NCI-H1694 treated with DMSO at 0.1 percent for 48 hours (cell line): ENCODE data around the gene TSSK3.
"Not testable (repeated sequence)": the region's sequence is repeated elsewhere in the genome, so short reads cannot be mapped to it uniquely, and the experiment has no call there.

Experiments
- DNase-seq: peaks from one replicate; lab custom pipeline; 2025; lab: John Stamatoyannopoulos, UW

TSSK3 gene

DNA sequence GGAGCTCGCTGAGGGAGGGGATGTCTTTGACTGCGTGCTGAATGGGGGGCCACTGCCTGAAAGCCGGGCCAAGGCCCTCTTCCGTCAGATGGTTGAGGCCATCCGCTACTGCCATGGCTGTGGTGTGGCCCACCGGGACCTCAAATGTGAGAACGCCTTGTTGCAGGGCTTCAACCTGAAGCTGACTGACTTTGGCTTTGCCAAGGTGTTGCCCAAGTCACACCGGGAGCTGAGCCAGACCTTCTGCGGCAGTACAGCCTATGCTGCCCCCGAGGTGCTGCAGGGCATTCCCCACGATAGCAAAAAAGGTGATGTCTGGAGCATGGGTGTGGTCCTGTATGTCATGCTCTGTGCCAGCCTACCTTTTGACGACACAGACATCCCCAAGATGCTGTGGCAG, 1.4 kb downstream of the TSSK3 start:
- DNase-seq, result no peak

DNA sequence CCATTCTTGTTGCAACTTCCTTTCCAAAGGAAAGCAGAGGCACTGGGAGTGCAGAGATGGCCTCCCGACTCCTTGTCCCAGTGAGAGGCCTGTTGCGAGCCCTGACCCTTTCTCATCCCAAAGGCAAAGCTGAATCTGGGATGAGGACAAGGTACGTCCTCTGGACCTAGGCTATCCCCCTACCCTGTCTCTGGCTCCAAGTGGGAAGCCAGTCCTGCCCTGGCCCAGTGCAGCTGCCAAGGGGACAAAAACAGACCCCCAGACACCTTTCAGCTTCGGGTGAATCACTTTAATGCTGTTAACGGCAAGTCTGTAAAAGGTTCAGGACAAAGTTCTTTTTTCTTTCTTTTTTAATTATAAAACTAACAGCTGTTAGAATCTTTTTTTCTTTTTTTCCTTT, 2.5 kb downstream of the TSSK3 start:
- DNase-seq, result no peak

DNA sequence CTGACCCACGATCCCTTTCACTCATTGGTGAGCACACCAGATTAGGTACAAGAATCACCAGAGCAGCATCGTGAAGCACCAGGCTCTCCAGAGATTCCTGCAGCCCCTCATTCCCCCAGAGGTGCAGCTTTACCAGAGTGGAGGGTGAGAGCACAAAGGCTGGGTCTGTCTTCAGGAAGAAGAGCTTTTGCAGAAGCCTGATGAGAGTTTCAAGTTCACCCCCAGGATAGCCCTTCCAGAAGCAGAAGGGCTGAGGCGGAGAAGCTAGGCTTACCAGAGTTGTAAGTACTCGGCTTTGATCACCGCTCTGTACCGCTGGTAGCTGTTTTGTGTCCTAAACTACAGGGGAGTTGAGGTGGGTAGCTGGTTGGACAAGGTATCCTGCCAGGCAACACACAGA, 3.1 kb downstream of the TSSK3 start:
- DNase-seq, result no peak

DNA sequence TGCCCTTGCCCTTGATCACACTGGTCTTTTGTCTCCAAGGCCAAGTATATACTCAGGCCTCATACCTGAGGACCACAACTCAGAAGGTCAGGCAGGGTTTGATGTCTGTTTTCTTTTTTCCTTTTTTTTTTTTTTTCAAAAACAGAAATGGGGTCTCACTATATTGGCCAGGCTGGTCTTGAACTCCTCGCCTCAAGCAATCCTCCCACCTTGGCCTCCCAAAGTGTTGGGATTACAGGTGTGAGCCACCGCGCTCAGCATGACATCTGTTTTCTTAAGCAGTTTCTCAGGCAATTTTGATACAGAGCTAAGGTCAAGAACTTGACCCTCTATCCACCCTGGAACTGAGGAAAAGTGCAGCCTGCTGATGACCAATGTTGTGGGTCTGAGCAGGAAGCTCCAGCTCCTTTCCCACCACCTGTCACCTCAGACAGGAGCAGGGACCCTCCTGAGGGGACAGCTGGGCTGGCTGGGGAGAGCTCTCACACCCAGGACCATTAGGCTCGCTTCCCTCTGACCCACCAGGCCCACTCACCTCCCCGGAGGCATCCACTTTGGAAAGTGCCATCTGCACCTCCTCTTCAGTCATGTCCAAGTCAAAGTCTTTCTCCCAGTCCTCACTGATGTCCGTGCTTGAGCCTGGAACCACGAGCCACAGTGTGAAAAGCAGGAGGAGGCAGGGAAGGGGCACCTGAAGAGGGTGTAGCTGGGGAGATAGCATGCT, 5.7 kb downstream of the TSSK3 start:
- no peak for DNase-seq

DNA sequence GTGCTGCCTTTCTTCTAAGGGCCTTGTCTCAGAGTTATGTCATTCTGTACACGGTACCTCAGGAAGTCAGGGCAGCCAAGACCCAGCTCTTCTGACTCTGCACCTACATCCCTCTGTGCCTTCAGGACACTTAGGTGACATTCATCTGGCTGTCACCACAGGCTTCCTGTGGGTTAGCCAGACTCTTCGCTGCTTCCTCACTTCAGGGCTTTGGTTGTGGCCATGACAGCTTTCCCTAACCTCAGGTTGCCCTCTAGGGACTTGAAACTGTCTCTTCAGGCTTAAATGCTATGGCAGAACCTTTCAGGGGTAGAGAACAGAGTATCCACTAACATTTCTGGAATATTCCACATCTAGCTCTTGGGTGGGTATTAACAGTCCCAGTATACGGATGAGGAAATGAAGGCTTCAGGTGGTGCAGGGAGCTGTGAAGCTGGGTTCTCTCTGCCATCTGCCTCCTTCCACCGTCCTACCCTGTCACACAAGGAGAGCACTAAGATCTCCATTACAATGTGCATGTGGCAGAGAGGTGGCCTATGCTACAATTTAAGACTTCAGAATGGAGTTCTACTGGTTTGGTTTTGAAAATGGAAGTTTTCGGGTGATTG, 9.9 kb downstream of the TSSK3 start:
- no peak for DNase-seq

DNA sequence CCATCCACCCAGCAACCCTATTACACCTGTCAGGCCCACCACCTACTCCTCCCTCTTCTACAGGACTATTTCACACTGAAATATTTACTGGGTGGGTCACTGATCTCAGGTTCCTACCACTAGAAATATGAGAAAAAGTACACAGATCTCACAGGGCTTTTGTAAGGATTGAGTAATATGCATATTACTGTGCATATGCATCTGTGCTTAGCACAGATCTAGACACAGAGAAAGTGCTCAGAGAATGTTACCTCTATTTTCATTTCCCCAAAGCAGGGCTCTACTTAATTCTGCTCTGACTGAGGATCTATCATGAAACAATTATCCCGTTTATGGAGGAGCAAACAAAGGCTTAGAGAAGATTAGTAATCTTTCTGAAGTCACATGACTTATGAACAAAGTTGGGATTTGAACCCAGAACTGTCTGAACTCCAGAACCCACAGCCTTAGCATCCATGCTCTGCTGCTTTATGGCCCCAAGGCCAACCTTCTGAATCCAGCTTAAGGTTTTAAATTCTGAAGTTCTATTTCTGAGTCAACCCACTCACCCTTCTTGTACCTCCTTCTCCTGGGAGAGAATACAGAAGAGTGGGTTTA, 11.8 kb downstream of the TSSK3 start:
- no peak for DNase-seq

DNA sequence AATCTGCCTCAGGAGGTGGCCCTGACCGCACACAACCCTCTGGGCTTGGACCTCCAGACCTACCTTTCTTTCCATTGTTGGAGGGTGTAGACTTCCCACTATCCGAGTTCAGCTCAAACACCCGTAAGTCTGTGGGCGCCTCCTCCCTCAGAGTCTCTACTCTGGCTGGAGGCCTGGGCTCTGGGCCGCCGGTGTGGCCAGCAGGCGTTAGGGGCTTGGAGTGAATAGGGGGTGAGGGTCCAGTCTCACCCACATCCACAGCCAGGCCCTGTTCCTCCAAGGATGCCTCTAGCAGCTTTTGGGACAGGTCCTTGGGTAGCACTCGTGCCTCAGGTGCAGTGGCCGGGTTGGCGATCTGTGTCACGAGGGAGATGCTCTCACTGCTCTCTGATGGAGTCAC, 13.9 kb downstream of the TSSK3 start:
- DNase-seq, result no peak

DNA sequence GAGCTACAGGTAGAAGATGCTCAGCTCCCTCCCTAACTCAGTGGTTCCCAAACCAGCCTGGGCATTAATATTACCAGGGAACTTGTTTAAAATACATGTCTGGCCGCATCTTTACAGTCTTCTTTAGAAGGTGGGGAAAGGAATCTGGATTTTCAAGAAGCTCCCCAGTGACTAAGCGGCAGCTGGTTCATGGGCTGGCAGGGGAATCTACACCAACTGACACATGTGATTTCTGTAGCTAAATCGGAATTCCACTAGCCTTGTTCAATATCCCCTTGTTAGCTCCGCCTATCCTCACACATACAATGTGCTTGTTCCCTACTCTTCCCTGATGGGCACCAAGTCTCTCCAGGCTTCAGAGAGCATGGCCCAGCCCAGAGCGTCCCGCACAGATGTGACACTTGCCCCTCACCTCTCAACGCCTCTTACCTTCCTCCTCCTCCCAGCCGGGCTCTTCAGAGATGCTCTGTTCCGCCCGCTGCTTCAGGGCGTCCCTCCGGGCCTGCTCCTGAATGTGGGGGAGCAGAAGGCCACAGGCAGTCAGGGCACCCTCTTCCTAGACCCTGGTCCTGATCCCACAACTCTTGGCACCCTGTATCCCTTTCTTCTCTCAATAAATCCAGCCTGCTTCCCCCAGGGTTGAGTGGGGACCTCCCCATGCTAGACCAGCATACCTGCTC, 15.3 kb downstream of the TSSK3 start:
- no peak for DNase-seq

DNA sequence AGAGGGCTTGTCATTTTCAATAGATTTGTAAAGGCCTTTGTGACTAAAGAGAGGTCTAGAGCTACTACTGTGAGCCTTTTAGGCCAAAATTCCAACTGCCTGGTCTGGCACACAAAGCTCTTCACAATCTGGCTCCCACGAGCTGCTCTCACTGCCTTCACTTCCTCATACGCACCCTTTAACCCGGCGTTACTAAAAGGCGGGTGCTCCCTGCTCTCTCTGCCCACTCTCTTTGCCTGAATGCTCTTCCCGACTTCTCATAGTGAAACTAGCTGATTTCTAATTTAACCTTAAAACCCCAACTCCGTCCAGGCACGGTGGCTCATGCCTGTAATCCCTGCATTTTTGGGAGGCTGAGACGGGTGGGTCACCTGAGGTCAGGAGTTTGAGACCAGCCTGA, 17.7 kb downstream of the TSSK3 start:
- no peak for DNase-seq

DNA sequence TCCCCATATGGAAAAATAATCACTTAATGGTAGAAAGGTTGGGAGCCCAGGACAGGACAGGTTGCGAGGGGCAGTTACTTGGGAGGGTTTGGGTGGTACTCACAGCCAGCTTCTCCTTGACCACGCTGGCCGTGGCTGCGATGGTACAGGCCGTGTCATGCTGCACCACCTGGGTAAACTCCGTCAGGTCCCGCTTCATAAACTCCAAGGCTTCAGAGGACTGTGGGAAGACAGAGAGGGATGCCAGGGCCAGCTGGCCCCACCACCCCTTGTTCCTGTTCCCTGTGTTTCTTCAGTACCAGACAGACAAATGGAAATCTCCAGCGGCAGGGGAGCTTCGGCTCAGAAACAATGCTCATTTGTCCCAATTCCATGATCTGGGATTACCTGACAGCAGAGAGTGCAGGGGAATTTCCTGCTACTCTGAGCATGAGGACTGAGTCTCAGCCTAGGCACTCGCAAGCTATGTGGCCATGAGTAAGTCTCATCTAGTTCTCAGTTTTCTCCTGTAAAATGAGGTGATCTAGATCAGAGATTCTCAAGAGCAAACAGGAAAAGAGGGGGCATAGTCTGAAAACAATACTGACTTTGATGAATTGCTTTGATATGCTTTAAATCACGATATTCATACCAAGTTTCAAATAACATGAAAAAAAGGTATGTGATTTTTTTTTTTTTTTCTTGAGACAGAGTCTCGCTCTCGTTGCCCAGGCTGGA, 24.5 kb downstream of the TSSK3 start:
- DNase-seq, result no peak

DNA sequence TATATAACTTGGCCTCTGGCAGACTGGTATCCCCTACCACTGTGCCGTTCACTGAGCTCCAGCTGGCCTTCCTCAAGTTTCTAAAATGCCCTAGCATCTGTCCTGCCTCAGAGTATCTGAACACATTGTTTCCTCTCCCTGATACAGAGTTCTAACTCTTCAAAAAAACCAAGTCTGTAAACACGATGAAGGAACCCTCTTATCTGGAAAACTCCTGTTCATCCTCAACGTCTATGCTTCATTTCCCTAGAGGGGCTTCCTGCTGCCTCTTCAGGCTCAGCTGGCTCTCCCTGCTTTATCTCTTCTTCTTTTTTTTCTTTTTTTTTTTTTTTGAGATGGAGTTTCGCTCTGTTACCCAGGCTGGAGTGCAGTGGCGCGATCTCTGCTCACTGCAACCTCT, 26.3 kb downstream of the TSSK3 start:
- no peak for DNase-seq

DNA sequence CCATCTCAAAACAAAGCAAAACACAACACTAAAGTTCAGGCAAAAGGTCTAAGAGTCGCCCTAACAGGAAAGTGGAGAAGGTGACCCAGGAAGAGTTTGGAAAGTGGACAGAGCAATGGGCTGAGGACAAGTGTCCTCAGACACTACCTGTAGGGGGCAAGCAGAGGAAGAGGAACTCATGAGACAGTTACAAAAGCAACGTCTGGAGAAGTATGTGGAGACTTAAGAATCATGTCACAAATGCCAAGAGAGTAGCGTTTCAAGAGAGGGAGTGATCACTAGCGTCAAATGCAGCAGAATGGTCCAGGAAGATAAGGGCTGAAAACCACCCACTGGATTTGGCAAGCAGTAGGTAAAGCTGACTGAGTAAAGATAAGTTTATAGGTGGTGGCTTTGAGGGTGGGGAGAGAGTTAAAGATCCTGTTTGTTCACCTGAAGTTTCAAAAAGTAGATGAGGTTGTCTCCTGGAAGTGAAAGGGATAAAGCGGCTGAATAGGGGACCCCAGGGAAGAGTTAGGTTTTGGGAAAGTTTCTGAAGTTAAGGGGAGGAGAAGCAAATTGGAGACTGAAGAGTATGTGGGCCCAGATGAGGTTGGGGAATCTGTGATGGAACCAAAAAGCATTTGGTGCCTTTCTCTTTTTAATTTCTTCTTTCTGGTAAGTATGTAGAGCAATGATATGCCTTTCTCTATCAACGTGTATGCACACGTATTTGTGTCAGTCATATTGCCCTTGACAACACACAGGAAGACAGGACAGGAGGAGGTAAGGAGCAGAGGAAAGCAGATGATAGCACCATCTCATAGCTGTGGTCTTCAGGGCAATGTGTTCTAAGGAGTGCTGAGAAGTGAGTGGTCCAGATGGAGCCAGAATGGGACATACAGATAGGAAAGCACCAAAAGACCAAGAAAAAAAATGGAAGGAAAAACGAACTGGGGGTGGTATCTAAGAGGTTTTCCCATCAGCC, 28.8 kb downstream of the TSSK3 start:
- DNase-seq, result no peak

DNA sequence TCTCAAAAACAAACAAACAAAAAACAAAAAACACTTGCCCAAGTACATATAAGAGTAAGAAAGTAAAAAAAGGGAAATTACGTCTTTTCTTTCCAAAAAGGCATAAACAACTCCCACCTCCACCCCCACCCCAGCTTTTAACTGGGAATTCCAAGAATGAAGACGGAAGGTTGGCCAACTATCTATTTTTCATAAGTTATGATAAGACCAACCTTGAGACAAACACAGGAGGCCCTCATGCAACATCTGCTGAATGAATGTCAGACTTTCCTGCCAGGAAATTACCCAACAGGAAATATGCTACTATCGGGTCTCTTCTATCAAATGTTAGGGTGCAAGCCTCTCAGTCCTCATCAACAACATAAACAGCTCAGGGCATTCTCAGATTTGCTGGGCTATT, 30.0 kb downstream of the TSSK3 start:
- DNase-seq, result no peak

DNA sequence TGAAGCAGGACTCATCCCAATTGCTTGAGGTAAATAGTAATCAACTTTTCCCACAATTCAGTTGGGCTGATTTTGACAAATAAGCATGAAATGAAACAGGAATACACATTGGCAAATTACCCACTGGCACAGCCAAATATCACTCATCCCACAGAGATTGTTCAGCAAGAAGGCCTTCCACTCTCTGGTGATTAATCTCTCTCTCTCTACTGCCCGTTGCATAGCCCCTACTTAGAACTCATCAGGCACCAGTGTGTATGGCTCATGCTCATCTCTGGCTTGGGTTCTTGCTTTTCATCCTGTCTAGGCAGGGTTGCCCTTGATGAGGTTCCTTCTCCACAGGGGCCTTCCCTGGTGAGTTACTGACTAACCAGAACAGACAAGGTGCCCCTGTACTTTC, 30.8 kb downstream of the TSSK3 start:
- no peak for DNase-seq

DNA sequence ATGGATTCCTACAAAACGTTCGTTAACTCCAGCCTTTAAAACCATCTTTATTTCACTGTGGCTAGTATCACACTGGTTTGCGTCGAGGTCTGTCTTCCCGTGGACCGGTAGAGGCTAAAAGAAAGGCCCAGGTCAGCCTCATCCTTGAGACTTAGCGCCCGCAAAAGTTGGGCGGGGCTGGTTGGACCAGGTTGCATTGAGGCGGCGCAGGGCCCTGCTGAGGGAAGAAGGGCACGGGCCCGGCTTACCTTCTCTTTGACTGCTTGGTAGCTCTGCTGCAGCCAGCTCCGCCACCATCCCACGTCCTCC, 31.4 kb downstream of the TSSK3 start:
- DNase-seq, result no peak

DNA sequence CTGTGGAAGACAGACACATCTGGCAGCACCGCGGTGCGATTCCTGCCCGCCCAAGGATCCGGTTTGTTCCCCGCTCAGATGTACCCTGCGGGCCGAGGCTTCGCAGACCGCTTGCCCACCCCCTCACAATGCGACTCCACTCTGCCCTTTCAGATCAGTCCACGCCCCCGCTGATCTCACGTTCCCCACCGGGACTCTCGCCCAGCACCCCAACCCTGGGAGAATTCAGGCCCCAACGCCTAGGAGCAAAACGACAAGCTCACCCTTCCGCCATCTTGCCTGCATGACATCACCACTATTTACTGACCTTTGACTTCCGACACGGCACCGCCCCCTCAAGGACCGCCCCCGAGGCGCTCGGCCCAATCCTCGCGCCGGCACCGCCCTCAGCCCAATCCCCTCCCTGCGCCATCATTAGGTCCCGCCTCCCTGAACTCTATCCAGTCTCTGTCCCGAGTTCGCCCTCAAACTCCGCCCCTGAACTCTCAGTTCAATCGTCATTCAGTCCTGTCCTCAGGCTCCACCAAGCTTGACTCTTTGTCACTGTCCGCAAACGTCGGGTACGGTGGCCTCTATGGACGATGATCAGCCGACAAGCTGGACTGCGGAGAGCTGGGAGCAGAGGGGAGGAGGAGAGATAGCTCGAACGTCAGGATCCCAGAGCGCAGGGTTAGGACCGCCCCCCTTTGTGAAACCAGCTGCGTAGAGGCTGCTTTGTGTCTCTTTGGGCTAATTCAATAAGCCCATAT, 32.0 kb downstream of the TSSK3 start, which contains the start of gene BSDC1:
TSS of gene BSDC1 (minus strand) at position 301 of the 749 bp plus-strand sequence. CDS start at position 274, 27 bp downstream.
- DNase-seq, result peak; percentile 91

DNA sequence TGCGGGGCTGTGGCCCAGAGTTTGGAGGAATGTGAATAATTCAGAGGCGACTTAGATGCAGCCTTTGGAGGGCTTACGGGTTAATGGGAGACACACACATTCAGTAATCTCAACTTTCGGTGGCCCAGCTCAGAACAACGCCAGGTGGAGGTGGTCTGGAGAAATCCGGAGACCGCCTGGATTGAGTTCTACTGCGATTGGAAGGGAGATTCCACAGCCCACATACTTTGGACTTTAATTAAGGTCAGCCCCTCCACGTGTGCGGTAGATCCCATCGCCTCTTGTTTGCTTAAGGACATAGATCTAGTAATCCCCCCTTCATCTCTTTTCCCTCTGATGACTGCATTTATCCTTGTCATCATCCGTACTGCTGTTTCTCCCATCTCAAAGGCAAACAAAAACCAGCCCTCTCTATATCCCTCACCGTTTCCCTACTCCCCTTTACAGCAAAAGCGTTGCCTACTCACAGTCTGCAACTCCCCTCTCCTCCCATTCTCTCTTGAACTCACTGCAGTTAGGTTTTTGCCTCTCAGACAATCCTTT, 32.6 kb downstream of the TSSK3 start:
- no peak for DNase-seq

DNA sequence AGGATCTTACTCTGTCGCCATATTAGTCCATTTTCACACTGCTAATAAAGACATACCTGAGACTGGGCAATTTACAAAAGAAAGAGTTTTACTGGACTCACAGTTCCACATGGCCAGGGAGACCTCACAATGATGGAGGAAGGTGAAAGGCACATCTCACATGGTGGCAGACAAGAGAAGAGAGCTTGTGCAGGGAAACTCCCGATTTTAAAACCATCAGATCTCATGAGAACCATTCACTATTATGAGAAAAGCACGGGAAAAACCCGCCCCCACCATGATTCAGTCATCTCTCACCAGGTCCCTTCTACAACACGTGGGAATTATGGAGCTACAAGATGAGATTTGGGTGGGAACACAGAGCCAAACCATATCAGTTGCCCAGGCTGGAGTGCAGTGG, 34.2 kb downstream of the TSSK3 start:
- not testable (repeated sequence) for DNase-seq

DNA sequence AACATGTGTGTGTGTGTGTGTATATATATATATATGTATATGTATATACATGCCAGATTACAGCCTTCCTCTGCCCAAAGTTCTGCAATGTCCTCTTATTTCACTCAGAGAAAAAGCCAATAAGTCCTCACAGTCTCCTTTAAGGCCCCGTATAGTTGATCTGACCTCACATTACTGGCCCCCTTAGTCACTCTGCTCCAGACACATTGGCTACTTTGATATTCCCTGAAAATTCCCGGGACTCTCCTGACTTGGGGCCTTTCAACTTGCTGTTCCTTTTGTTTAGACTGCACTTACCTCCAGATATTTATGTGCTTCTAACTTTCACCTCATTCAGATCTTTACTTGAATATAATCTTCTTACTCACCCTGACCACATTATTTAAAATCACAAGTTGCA, 36.1 kb downstream of the TSSK3 start:
- DNase-seq, result no peak

DNA sequence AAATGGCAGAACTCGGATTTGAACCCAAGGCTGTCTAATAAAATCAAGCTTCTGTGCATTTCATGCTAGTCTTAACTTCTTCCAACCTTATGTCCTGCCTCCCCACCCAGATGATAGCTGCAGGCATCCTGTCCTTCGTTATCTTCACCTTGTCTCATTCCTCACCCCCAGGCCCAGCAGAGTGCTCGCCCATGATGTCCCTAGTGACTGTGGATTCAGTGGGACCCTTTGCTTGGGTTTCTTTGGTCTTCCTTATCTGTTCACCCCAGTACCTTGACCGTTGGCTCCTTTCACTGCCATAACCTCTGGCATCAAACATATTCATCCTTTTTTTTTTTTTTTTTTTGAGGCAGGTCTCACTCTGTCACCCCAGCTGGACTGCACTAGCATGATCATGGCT, 37.5 kb downstream of the TSSK3 start:
- DNase-seq, result no peak
